HL-60/S4 treated with retinoic acid at 250 ng/mL for 4 days and 3 days (cell line): ENCODE results near the gene FBXW8.

ENCODE experiments used
- in situ Hi-C: fragments of 300-500 bp; cut with MboI; formaldehyde crosslinking; loops from 2 replicates; pipeline ENCODE4 v1.7.0; 2022; ENCODE audit warnings: low sequenced_read_pairs

The FBXW8 gene

DNA sequence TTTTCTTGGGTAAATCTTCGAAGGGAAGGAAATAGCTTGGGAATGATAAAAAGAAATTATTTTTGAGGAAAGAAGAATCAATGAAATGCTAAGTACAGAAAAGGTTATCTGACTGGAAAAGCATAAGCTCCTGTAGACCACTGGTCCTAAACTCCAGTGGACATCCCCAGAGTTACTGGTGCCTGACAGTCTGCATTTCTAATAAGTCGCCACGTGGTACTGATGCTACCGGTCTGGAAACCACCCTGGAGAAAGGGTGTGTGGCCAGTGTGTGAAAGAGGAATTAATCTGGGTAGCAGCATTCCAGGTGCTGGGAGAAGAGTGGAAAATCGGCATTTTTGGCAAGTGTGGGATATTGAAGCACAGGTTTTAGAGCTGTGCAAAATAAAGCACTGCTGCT is 73.3 kb downstream of the FBXW8 start:
- in situ Hi-C loops, result no loop called here

DNA sequence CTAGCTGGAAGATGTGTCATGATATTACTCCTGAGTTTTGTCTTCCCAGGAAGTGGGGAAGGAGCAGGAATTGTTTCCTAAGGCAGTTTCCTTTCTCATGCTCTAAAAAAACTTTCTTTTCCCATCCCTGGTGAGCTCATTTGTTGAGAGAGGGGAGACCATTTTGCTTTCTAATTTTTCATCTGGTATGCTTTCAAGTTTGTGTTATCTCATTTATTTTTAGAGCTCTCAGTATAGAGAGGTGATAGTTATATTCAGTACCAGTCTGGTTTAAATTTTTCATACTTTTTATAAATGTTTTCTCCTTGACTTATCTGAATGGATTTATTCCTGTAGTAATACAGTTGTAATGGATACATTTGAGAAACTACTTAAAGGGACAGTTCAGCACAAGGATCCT is 79.6 kb downstream of the FBXW8 start:
- in situ Hi-C loops, result no loop called here

DNA sequence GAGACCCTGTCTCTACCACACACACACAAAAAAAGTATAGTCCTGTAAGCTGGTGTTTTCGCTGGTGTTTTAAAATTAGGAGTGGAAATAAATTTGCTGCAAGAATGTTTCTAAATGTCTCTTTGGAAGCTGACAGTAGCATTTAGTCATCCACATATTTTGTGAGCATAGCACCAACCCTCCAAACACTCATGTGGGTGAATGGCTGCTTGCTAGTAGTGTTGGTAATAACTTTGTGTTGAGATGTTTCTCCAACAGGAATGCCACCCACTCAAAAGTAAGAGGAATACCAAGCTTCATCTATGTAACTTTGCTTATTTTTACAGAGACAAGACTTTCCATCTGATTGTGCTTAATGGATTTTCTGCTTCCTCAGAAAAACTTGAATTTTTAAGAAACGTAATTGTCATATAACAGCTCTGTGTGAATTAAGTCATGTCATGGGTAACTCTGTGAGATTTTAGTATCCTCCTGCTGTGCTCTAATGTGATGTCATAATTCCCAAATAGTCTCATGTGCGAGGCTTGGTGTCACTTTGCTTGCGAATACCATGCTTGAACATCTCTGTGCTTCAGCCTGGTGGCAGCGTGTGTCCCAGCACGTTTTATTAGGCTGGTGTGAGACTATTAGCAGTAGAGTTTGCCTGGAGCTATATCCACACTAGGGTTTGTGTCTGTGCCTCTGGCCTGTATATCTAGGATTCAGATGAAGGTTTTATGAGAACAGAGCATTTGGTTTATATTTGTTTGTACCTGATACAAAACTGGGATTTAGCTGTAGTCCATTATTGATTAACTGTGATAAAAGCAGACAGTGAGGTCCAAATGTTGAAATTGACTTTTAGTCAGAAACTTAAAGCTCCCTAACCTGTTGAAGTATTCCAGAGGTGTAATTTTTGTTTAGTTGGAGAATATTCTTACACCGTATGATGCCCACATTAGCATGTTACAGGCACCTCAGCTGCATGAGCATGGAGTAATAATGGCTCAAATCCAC is 80.5 kb downstream of the FBXW8 start:
- in situ Hi-C loops, result no loop called here

DNA sequence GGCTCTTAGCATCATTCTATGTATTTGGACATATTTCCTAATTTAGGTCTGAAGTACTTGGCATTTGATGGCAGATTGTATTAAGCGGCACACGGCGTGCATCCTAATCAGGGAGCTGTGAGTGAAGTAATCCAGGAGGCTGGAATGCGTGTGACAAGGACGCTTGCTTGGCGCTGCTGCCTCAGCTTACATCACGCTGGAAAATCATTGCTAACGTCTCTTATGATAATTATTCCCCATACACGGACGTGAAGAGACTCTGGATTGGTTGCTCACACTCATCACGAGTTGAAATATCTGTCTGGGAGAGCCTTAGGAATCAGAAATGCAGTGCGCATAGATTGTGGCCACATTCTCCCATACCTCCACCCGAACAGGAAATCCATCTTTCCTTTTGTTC is 85.3 kb downstream of the FBXW8 start:
- in situ Hi-C loops, result no loop called here

DNA sequence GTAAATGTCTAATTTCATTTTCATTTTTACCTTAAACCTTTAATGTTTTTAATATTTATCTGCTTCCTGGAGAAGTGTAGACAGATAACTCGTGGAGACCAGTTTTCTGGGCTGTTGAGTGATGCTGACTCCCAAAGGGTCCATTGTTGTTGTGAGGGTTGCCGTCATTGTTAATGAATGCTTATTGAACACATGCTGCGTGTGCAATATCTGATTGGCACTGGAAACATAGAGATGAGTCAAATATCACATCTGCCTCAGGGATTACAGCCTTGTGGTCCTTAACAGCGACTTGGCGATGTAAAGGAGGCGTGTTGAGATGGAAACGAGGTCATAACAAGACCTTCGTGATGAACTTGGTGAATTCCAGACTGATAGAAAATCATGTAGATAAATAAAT is 85.9 kb downstream of the FBXW8 start:
- in situ Hi-C loops, result no loop called here

DNA sequence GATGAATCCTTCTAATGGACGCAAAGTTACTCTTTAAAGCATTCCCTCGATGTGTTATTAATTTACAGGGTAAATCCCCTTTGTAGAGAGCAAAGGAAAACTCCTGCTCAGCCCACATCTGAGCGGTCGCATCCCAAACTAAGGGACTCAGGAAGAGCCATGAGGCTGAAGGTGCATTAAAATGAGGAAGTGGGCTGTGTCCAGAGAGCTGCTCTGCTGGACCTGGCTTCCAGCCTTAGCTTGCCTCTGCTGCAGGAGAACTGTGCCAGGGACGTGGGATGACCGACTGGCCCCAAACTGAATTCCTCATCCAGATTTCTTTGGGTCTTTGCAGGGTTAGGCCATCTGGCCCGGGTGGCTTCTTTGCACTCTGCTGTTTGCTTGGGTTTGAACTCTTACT is 88.3 kb downstream of the FBXW8 start:
- in situ Hi-C loops, result no loop called here

DNA sequence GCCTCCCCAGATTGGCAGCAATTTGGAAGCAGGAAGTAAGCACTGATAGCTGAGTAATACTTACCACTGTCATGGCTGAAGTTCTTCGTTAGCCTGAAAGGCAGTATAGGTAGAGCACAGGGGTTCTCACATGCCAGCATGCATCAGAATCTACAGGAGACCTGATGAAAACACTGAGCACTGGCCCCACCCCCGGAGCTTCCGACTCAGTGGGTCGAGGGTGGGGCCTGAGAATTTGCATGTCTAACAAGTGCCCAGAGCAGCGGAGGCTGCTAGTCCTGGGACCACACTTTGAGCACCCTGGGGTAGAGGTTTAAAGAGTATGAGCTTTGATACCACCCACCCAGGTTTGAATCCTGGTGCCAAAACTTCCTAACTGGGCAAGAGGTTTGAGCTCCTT is 89.6 kb downstream of the FBXW8 start:
- in situ Hi-C loops, result no loop called here

DNA sequence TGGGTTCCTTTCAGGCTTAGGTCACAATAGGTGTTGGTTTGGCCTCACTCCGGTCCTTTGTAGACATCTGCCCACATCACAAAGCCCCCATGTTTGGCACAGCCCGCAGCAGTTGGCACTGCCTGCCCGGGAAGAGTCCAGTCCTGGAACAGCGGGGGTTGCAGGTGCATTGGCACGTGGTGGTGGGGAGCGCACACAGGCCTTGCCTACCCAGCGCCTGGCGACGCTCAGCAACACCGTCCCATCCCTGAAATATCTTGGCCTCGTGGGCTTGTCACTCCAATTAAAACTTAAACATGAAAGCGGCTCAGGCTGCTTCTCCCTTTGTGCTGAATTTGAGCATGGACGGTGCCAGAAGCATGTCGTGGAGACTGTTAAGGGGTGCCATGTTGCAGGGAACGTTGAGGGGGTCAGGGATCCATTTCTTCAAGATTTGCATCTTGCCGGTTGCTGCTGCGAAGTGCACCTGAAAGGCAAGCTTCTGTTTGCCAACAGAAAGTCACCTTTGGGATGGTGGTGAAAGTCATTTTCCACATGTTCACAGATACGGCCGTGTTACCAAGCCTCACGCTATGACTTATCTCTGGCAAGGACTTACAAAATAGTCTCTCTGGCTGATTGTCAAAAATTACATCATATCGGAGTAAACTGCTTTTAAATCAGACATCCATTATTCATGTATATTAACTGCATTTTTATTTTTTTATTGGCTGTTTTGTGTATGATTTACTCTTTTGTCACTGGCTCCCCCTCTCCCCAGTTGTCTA is 91.5 kb downstream of the FBXW8 start:
- in situ Hi-C loops, result no loop called here

DNA sequence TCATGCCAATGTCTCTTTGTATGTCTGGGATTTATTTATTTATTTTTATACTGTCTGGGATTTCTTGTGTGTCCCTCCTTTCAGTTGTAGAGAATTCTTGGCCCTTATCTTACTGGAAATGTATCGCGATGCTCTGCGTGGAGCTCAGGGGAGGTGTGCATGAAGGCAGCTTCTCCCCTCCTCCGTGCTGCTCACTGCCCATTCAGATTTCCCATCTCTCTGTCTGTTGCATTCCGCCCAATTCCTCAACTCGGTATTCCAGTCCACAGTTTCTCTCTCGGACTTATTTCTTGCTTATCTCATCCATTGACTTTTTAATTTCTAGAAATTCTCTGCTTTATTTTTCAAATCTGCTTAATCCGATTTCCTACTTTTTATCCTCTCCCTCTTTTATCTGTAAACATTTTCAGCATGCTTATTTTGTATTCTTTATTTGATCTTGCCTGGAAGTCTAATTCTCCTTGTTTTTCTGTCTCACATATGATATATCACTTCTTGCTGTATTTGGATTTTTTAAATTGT is 93.2 kb downstream of the FBXW8 start:
- in situ Hi-C loops, result no loop called here

DNA sequence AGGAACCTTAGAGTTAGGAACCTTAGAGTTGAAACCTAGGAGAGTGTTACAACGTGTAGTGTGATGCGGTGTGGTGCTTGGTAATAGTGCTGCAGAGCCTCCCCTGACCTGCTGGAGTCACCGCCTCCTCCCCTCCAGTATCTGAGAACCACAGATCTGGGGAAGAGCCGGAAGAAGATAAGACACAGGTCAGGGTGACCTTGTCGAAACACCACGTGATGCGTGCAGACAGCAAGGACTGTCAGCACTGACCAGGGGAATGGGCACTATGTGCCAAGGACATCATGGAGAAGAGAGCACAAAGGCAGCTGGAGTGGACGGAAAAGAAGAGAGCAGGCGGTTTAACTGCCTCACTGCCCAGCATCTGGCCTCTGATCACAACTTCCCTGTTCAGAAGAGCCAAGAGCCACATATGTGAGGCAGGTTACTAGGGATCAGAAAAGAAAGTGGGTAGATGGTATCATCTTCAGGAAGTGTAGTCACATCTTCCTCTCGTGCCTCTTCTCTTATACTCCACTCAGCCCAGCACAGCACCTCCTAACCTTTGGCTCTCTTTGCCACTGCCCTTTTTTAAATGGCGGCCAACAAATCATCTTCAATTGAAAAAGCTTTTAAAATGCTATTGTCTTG is 94.8 kb downstream of the FBXW8 start:
- in situ Hi-C loops, result no loop called here

DNA sequence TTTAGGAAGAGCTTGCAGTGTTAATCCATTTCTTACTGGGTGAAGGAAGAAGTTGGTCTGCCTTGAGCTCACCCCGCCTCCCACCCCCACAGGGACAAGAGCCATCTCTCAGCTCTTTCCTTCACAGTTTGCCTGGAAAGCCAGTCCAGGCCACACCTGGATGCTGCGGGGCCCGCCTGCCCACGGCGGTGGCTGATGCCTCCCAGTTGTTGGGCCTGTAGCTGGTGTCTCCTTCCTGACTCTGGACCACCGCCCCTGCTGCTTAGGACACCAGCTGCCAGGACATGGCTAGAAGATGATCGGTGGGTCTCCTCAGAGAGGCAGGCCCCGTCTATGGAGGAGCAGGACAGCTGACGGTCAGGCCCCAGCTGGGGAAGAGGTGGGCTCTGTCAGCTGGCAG is 95.6 kb downstream of the FBXW8 start:
- in situ Hi-C loops, result no loop called here

DNA sequence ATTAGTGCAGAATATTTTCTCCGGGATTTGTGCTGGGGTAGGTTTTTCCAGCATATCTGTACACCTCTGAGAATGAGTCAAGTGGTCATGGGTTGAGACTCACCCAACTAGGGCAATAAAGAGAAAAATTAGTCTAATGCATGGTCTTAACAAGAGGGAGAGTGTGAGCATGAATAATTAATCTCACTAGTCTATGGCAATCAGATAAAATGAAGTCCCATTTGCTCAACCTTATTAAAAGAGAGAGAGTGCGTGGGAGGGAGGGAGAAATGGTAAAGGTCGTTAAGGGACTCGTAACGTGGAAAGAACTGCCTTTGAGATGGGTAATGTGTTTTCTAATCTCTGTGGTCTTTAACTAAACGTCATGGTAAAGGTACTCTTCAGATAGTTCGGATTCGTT is 96.8 kb downstream of the FBXW8 start:
- in situ Hi-C loops, result no loop called here

DNA sequence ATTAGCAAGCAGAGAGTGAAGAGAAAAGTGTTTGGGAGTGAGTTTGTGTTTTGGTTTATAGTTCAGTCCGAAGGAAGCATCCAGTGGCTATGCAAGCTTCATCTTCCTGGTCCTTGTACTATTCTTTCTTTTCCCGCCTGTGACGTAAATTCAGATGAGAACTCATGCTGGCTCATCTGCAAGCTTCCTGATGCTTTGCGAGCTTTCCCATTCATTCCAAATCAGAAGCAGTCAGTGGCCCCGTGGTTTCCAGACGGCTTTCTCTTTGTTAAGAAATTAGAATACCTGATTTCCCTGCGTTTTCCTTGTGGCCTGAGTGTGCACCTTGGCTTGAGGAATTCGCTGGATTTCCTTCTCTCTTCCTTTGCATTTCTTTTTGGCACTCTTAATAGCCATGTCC is 99.0 kb downstream of the FBXW8 start:
- in situ Hi-C loops, result no loop called here

DNA sequence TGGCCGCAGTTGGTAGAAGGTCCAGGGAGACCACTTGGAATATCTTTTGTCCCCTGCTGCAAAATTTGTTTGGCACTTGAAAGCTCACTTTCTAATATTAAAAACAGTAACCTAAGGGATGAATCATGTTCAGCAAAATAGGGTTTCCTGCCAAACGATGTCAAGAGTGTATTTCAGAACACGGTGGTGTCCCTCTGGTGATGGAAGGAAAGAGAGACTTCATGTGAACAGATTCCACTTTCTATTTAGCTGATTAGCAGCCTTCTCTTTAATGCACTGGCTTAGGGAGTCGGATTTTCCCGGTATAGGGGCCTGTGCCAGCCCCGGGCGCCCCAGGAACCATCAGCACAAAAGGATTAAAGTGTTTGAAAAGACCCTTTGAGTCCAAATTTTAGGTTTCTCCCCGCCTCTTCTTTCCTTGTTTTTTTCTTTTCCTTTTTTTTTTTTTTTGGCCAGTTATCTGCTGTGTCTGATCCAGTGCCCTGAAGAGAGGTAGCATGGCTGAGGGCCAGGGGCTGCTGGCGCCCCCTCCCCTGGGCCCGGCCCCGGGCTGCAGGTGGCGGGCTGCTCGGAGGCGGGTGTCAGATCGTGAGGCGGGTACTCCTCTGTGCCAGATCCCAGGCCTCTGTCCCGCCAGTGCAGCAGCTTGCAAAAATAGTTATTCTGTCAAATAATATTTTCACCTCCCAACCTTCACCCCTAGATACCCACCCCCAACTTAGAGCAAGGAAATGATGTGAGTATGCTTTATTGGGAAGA is 100.1 kb downstream of the FBXW8 start:
- in situ Hi-C loops, result no loop called here

DNA sequence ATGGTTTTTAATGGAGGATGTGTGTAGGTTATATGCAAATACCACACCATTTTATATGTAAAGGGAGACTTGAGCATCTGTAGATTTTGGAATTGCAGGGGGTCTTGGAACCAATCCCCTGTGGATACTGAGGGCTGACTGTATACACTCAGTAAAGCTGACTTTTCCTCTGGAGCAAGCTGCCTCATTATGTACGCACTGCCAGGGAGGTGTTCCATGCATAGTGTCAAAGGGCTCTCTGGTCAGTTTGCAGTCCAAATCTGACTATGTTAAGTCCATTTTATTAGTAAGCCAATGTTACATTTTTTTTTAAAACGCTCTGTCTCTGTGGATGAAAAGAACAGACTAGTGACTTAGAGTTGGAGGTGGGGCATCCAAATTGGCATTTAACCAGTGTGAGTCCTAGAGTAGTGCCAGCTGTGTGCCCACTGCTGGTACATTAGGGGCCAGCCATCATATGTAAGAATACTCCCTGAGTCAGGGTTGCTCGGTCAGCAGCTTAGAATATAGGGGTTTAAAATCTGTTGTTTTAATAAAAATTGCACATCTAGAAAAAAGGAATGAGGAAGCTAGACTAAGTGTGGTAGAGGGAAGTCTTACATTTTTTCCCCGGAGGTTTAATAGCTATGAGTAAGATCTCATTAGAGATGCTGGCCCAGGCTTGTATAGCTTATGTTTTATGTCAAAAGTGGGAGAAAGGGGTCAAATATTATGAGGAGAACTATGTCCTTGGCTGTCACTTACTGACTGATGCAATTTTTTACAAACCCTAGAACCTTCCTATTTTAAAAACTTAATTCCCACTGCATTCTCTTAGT is 101.4 kb downstream of the FBXW8 start:
- in situ Hi-C loops, result no loop called here

DNA sequence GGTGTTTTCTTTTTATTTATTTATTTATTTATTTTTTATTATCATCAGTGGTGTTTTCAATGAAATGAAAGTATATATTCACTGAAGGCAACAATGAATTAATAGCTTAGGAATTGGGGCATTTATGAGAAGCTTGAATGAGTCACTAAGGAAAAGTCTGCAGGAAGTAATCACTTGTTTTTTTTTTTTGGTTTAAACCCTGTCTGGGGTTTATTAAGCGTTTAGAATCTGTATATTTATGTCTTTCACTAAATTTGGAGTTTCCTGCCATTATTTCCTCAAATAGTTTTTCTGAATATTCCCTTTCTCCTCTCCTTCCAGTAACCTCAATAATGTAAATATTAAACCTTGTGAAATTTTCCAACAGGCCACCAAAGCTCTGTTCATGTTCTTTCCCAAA is 103.0 kb downstream of the FBXW8 start:
- in situ Hi-C loops, result no loop called here

DNA sequence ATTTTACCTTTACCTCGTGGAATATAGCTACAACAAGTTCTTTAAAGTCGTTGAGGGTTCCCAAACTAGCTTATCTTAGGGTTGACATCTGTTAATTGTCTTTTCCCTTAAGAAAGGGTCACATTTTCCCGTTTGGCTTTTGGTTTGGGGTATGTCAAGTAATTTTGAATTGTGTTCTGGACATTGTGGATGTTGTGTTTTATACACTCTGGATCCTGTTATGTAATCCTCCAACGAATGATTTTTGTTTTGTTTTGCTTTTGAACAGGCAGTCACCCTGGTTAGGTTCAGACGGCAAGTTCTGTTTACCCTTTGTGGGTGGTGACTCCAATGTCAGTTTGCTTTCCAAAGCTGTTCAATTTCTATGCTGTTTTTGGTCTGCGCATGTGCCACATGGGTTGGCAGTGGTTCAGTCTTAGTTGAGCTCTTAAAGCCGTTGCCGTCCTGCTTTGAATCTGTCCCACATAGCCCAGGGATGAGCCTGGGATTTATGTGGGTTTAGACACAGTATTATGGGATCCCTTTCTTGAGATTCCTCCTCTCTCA is 103.7 kb downstream of the FBXW8 start:
- in situ Hi-C loops, result no loop called here

DNA sequence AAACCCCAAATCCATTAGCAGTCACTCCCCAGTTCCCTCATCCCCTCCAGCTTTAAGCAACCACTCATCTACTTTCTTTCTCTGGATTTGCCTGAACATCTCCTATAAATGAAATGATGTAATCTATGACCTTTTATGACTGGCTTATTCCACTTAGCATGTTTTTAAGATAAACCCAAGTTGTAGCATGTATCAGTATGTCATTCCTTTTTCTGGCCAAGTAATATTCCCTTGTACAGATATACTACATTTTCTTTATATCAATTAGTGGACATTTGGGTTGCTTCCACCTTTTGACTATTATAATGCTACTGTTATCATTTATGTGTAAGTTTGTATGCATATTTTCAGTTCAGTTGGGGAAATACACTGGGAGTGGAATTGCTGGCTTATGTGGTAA is 105.1 kb downstream of the FBXW8 start:
- in situ Hi-C loops, result no loop called here

DNA sequence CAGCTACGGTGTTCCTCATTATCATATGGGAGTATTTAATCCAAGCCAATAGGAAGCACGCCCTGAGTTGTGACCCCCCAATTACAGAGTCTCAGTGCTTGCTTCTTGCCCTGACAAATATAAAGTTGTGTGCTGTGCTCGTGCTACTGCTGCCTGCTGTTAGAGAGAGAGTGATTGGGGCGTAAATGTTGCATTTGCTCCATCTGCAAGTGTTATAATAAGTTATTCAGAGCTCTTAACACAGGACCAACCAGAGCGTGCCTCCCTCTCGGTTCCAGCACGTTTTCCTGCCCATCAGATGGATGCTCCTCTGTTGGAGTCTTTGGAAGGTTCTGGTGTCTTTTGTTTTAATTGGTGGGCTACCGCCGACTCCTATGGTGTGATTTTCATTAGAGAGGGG is 107.1 kb downstream of the FBXW8 start:
- in situ Hi-C loops, result no loop called here

DNA sequence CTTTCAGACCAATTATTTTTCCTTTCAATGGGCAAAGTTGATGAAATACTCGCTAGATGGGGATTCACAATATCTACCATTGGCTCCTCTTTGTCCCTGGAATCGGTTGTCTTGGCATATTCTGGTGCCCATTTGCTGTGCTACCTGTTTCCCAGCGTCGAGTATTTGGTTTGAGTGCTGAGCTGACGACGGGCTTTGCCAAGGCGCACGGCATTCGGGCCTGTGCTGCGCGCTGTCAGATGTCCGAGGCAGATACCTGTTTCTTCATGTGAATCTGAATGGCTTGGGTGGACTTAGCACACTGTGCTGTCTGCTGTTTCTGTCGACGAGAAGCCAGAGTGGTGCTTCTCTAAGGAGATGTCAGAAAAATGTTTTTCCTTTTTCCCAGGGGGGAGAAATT is 107.5 kb downstream of the FBXW8 start:
- in situ Hi-C loops, result no loop called here
